SK-N-MC (cell line): Measurements from ENCODE around the gene RIMBP2.

Experiments
- DNase-seq: peaks from one replicate; pipeline ENCODE4 v3.0.0-alpha.2; 2011; ENCODE audit warnings: low read depth, low spot score
- H3K27ac ChIP-seq: fragments of 200-600 bp; sonication (generic); 2 replicates; pipeline ENCODE4 v1.5.1; 2016; ENCODE audit warnings: mixed run types
- H3K36me3 ChIP-seq: fragments of 200-600 bp; sonication (generic); 2 replicates; pipeline ENCODE4 v1.6.1; 2017; ENCODE audit warnings: antibody characterized with exemption, low read length, mixed read lengths; ENCODE audit not compliant: insufficient read depth
- H3K4me3 ChIP-seq: fragments of 200-600 bp; sonication (generic); 2 replicates; pipeline ENCODE4 v1.5.1; 2016
- H3K9ac ChIP-seq: fragments of 200-600 bp; sonication (generic); 2 replicates; pipeline ENCODE4 v1.8.0; 2017; ENCODE audit warnings: mixed run types, mixed read lengths; ENCODE audit not compliant: insufficient read length
- H3K9me3 ChIP-seq: fragments of 200-600 bp; sonication (generic); 2 replicates; pipeline ENCODE4 v1.6.1; 2017; ENCODE audit warnings: low read depth, mild to moderate bottlenecking, antibody characterized with exemption, low read length, moderate library complexity, mixed read lengths
- EZH2 ChIP-seq: fragments of 200-600 bp; sonication (generic); IDR thresholded peaks from one replicate; pipeline ENCODE4 v1.6.1; 2017; ENCODE audit warnings: antibody characterized with exemption
- FOXP2 ChIP-seq: optimal IDR thresholded peaks from 2 replicates; pipeline ENCODE3; 2011; ENCODE audit warnings: mild to moderate bottlenecking, moderate library complexity; ENCODE audit not compliant: insufficient read depth; ENCODE audit errors: extremely low read length, control extremely low read depth
- POLR2AphosphoS5 ChIP-seq: IDR thresholded peaks from 2 replicates; pipeline ENCODE4 v1.6.1; 2012; ENCODE audit warnings: mild to moderate bottlenecking, low read depth, low read length, borderline replicate concordance

Gene RIMBP2

DNA sequence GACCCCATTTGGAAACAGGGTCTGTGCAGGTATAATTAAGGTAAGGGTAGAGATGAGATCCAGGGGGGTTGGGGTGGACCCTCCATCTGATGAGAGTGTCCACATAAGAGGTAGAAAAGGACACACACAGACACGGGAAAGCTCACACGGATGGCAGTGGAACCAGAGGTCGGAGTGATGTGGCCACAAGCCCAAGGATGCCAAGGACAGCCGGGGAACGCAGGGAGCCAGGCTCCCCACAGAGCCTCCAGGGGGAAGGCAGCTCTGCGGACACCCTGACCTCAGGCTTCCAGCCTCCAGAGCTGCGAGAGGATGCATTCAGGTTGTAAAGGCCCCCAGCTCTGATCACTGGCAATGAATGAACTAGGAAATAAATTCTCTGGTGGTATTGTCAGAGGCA, 33.0 kb downstream of the RIMBP2 start:
- H3K9ac ChIP-seq: no peak overlapping the region
- H3K36me3 ChIP-seq: no peaks in the 10 kb centered on the region
- no peaks in the 10 kb centered on the region for H3K9me3 ChIP-seq
- no peak for DNase-seq
- no peak overlapping the region for H3K4me3 ChIP-seq
- TF ChIP-seq FOXP2 (no peak), EZH2 (no peak), POLR2AphosphoS5 (no peak)
- H3K27ac ChIP-seq: no peak overlapping the region

DNA sequence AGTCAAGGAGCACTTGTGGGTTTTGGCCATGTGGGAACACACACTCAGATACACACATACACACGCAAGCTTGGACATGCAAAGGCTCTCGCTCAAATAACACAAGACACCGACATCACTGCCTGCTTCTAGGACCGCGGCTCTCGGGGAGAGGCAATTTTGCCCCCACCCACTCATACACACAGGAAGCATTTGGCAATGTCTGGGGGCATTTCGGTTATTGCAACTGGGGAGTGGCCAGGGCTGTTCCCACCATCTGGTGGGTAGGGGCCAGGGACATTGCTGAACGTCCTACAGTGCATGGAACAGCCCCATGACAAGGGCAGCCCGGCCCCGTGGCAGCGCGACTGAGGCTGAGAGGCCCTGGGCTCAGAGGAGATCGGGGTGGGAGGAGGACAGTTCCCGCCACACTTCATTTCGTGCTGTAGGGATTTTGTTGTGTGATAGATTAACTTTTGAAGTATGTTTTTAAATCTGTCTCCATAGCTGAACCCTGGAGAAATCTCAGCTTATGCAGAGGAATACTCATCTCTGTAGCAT, 35.6 kb downstream of the RIMBP2 start:
- H3K4me3 ChIP-seq: no peak overlapping the region
- DNase-seq: no peak
- no peaks in the 10 kb centered on the region for H3K9me3 ChIP-seq
- no peak overlapping the region for H3K9ac ChIP-seq
- no peak for TF ChIP-seq POLR2AphosphoS5
- TF ChIP-seq EZH2: no peak
- TF ChIP-seq FOXP2: no peak
- H3K27ac ChIP-seq: no peak overlapping the region
- H3K36me3 ChIP-seq: no peaks in the 10 kb centered on the region

DNA sequence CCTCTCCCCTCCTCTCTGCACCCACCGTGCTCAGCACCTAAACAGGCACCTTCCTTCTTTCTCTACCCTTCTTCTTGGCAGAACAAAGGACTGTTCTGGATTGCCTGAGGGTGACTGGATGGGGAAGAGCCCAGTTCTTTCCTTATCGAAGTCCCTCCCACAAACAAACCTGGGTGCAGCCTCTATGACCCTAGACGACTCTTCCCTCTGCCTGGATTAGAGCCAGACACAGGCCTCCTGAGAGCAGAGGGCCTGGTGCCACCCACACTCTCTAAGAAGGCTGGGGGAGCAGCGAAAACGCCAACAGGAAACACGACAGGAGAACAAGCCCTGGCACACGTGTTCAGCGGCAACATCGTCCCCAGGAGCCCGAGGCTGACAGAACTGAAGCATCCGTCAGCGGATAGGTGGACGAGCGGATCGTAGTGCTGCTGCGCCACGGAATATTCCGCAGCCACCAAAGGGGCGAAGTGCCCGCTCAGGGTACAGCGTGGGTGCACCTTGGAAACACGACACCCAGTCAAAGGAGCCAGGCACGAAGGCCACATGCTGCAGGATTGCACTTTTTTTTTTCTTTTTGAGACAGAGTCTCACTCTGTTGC, 38.0 kb downstream of the RIMBP2 start:
- DNase-seq: no peak

DNA sequence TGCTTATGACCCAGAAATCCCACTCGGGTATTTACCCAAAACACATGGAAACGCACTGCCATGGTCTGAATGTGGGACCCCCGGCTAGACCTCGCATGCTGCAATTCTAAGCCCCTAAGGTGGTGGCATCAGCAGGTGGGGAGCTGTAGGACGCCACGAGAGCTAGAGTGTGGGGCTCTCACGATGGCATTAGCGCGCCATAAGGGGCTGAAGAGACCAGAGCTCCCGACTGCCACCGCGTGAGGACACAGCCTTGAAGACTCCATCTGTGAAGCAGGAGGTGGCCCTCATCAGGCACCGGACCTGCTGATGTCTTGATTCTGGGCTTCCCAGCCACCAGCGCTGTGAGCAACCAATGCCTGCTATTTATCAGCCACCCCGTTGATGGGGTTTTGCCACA, 40.3 kb downstream of the RIMBP2 start:
- Histone ChIP-seq H3K9me3 (no peaks in the 10 kb centered on the region), H3K9ac (no peak overlapping the region), H3K27ac (no peak overlapping the region), H3K4me3 (no peak overlapping the region), H3K36me3 (no peaks in the 10 kb centered on the region)
- TF ChIP-seq EZH2 (no peak), FOXP2 (no peak), POLR2AphosphoS5 (no peak)
- no peak for DNase-seq

More for the DNA sequence above, 38.0 kb downstream of the RIMBP2 start:
- H3K27ac ChIP-seq: no peak overlapping the region
- H3K4me3 ChIP-seq: no peak overlapping the region
- H3K9me3 ChIP-seq: no peaks in the 10 kb centered on the region
- no peak overlapping the region for H3K9ac ChIP-seq
- TF ChIP-seq POLR2AphosphoS5: no peak
- no peaks in the 10 kb centered on the region for H3K36me3 ChIP-seq

DNA sequence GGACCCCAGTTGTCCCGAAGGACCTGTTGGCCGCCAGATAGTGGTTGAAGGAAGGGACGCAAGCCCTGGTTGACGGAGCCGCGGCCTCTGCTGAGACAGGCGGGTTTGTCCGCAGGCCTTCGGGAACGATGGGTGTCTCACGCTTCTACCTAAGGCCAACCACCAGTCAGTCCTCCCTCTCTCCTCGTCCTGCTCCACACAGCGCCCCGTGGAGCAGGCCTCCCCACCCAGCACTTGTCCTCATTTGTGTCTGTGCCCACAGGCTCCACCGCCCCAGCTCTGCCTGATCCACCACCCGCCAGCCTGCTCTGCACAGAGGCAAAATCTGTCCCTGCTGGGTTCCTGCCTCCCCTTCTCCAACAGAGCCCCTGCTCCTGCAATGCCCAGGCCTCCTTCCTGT, 41.0 kb downstream of the RIMBP2 start:
- H3K9me3 ChIP-seq: no peaks in the 10 kb centered on the region
- no peak overlapping the region for H3K4me3 ChIP-seq
- no peak overlapping the region for H3K27ac ChIP-seq
- H3K36me3 ChIP-seq: no peaks in the 10 kb centered on the region
- TF ChIP-seq EZH2 (no peak), FOXP2 (no peak), POLR2AphosphoS5 (no peak)
- DNase-seq: no peak
- no peak overlapping the region for H3K9ac ChIP-seq

DNA sequence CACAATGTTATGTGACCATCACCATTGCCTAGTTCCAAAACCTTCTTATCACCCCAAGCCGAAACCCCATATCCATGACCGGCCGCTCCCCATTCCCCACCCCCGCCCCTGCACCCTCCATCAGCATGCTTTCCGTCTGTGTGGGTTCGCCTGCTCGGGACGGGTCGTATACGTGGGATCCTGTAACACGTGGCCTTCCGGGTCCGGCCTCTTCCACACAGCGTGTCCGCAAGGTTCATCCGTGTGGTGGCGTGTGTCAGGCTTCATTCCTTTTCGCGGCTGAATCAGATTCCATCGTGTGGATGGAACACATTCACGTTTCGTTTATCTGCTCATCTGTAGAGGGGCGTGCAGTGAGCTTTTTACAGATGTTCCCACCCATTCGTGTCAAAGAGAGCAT, 41.4 kb downstream of the RIMBP2 start:
- no peak for DNase-seq
- TF ChIP-seq EZH2 (no peak), FOXP2 (no peak), POLR2AphosphoS5 (no peak)
- H3K36me3 ChIP-seq: no peaks in the 10 kb centered on the region
- H3K9me3 ChIP-seq: no peaks in the 10 kb centered on the region
- no peak overlapping the region for H3K9ac ChIP-seq
- H3K27ac ChIP-seq: no peak overlapping the region
- H3K4me3 ChIP-seq: no peak overlapping the region

DNA sequence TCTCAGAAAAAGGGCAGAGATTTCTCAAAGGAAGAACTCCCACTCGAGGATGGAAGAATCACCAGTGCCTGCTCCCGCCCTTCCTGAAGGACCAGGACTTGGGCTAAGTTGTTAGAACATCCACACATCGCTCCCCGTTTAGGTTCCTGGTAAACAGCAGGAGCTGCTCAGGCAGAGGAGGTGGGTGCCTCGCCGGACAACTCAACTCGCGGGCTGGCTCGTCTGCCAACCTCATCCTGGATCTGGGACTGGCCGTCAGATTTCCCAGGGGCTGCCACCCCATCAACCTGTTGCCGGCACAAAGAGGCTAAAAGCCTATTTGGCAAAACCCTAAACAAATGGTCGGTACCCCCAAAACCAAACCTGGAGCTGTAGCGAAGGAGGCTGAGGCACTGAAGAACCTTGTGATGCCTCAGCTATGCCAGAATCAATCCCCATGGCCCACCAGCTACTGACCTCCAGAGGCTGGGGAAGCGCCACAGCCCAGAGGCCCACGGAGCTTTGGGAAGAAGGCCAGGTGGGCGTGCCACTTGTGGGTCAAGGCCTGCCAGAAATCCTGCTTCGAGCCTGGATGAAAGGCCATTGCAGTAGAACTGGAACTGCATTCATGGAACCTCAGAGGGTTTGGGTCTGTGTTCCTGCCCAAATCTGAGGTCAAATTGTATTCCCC, 42.9 kb downstream of the RIMBP2 start:
- no peak for DNase-seq
- Histone ChIP-seq H3K9ac (no peak overlapping the region), H3K9me3 (no peaks in the 10 kb centered on the region), H3K27ac (no peak overlapping the region), H3K4me3 (no peak overlapping the region), H3K36me3 (no peaks in the 10 kb centered on the region)
- no peak for TF ChIP-seq POLR2AphosphoS5
- TF ChIP-seq EZH2: no peak
- TF ChIP-seq FOXP2: no peak

DNA sequence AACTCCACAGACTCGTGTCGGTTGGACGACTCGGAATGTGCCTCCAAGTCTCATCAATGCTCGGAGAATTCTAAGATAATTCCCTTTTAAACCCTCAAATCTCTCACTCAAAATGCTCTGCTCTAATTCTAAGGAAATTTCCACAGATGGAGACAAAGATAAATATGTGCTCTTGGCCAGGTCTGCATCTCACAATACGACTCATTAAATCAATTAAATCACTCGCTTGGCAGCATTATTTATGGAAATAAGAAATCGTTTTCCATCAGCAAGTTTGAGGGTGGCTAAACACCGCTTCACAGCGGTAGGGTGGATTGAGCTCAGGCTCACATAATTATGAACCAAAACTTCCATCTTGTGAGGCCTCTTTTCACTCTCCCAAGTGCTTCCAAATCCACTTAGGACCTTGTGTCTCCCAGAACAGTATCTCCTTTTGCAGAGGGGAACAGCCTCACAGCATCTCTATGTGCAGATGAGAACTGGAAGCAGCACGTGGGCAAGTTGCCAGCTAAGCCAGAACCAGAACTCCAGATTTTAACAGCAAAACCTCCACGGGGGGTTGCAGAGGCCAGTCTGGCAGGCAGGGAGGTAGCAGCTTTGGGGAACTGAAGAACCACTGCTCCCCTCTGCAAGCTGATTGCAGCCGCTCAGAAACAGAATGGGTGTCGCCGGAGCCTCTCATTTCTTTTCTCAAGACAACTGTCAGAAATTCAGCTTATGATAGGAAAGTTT, 43.8 kb downstream of the RIMBP2 start:
- TF ChIP-seq FOXP2 (no peak), POLR2AphosphoS5 (no peak), EZH2 (no peak)
- H3K4me3 ChIP-seq: no peak overlapping the region
- DNase-seq: no peak

More for the DNA sequence above, 43.8 kb downstream of the RIMBP2 start:
- H3K9ac ChIP-seq: no peak overlapping the region
- H3K9me3 ChIP-seq: no peaks in the 10 kb centered on the region
- no peaks in the 10 kb centered on the region for H3K36me3 ChIP-seq
- no peak overlapping the region for H3K27ac ChIP-seq
